ENCODE results near the gene PELI2.
A peak's percentile ranks its signal among the peaks of the same experiment; 100 is the strongest.

The PELI2 gene

GRCh38 chr14:56119201-56119981, 1.2 kb downstream of the PELI2 start:
- DNase-seq: peak; percentile 25

GRCh38 chr14:56120091-56120691, 2.0 kb downstream of the PELI2 start:
- no peak for DNase-seq

GRCh38 chr14:56121816-56122215, 3.6 kb downstream of the PELI2 start:
- DNase-seq: no peak

GRCh38 chr14:56122301-56122700, 4.1 kb downstream of the PELI2 start:
- no peak for DNase-seq

GRCh38 chr14:56124327-56124726, 6.1 kb downstream of the PELI2 start:
- no peak for DNase-seq

GRCh38 chr14:56125772-56126636, 7.8 kb downstream of the PELI2 start:
- no peak for DNase-seq

- DNase-seq: no peak
Observed at GRCh38 chr14:56126637-56126913, 8.4 kb downstream of the PELI2 start.

- DNase-seq: no peak
Observed at GRCh38 chr14:56127156-56127555, 8.9 kb downstream of the PELI2 start.

GRCh38 chr14:56129092-56129491, 10.9 kb downstream of the PELI2 start:
- no peak for DNase-seq

- no peak for DNase-seq
Observed at GRCh38 chr14:56129933-56130332, 11.7 kb downstream of the PELI2 start.

- no peak for DNase-seq
Observed at GRCh38 chr14:56131004-56131864, 13.0 kb downstream of the PELI2 start.

- no peak for DNase-seq
Observed at GRCh38 chr14:56131865-56132833, 13.9 kb downstream of the PELI2 start.

- DNase-seq: no peak
Observed at GRCh38 chr14:56133547-56133946, 15.3 kb downstream of the PELI2 start.

GRCh38 chr14:56135001-56135400, 16.8 kb downstream of the PELI2 start:
- DNase-seq: no peak

- no peak for DNase-seq
Observed at GRCh38 chr14:56135668-56136067, 17.5 kb downstream of the PELI2 start.

- DNase-seq: no peak
Observed at GRCh38 chr14:56136571-56137452, 18.6 kb downstream of the PELI2 start.

GRCh38 chr14:56137453-56137807, 19.2 kb downstream of the PELI2 start:
- no peak for DNase-seq

GRCh38 chr14:56137849-56138248, 19.6 kb downstream of the PELI2 start:
- no peak for DNase-seq

GRCh38 chr14:56138928-56139327, 20.7 kb downstream of the PELI2 start:
- DNase-seq: no peak

GRCh38 chr14:56142314-56142713, 24.1 kb downstream of the PELI2 start:
- no peak for DNase-seq

- no peak for DNase-seq
Observed at GRCh38 chr14:56143025-56143424, 24.8 kb downstream of the PELI2 start.

Measured in NCI-H1436 (cell line).